ENCODE measurements around the gene TMEM52. TPM values are rescaled to one million over a fixed set of nuclear protein-coding genes. Genes with fewer than 3 reads are reported as not detected.
A peak's percentile ranks its signal among the peaks of the same experiment; 100 is the strongest.

The TMEM52 gene
- total and polyA plus RNA-seq, 9 of the 15 experiments (the other 6 are each of a cell fraction or from before 2014, with no cell fraction given), result 0.37 to 22.5 (median 6.8) TPM

DNA sequence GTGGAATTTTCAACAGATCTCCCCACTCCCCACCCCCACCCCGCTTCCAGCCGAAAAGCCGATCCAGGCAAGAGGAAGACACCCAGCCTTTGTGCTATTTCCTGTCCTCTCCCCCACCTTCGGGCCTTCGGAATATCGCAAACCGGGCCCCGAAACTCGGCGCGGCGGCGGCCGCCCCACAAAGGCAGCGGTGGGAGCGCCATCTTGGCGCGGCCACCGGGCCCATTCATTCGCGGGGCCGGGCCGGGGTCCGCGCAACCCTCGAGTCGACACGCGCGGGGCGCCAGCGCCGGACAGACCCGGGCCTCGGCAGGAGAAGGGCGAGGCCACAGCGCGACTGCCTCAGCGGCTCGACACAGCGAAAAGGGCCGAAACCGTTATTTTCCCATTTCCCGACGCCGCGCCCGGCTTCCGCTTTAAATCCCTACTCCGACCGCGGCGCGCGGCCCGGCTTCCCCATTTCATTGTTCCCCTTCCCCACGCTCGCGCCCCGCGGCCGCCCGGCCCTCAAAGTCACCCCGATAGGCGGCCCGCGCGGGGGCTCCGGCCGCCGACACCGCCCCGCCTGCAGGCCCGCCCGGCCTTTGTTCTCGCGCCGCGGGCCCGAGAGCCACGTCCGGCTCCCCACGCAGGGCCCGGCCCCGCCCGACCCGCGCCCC is 29.1 kb downstream of the TMEM52 start (continued):
- TF ChIP-seq ZBTB11 (CRISPR knock-in tag; IDR thresholded peaks at IDR 0.05), result no peak; a peak in 1 of 6 replicates
- no peak for TF ChIP-seq ZBED1 (IDR thresholded peaks at IDR 0.05)
- TF ChIP-seq WHSC1 (IDR thresholded peaks at IDR 0.05; ENCODE audit: low read length), result no peak
- no peak for TF ChIP-seq SIRT6 (IDR thresholded peaks at IDR 0.05; ENCODE audit: low read depth, low read length)
- no peak for TF ChIP-seq ZNF277 (CRISPR knock-in tag; IDR thresholded peaks at IDR 0.05; ENCODE audit: borderline replicate concordance)
- no peak for TF ChIP-seq CBX2 (IDR thresholded peaks at IDR 0.05; ENCODE audit: insufficient read depth, low read length, poor library complexity, severe bottlenecking)
- no peak for TF ChIP-seq TAL1 (IDR thresholded peaks at IDR 0.05)
- TF ChIP-seq ZNF140 (CRISPR knock-in tag; IDR thresholded peaks at IDR 0.05), result no peak
- no peak for TF ChIP-seq ZNF57 (CRISPR knock-in tag; IDR thresholded peaks at IDR 0.05)
- TF ChIP-seq RBM17 (IDR thresholded peaks at IDR 0.05; ENCODE audit: borderline replicate concordance, low read depth, low read length), result no peak
- TF ChIP-seq ZNF124 (CRISPR knock-in tag; IDR thresholded peaks at IDR 0.05), result no peak
- TF ChIP-seq NR3C1 (CRISPR knock-in tag; IDR thresholded peaks at IDR 0.05), result no peak; the same call in 1 of the 2 replicates
- TF ChIP-seq CTCF (IDR thresholded peaks at IDR 0.05 in 2 of 3, conservative IDR thresholded peaks at IDR 0.05 in 1 of 3; ENCODE audit: insufficient read depth in 2 of 3, low read depth in 1 of 3, low read length in 3 of 3), result peak in 1 of 3 experiments; percentile 1; a peak in 1 of 6 replicates
- no peak for TF ChIP-seq ZNF609 (CRISPR knock-in tag; IDR thresholded peaks at IDR 0.05; ENCODE audit: borderline replicate concordance)
- TF ChIP-seq DPF2 (IDR thresholded peaks at IDR 0.05), result no peak
- TF ChIP-seq ERF (CRISPR knock-in tag; IDR thresholded peaks at IDR 0.05), result no peak

All from K562 (cell line).